Hematopoietic multipotent progenitor cell treated with erythropoietin and hydrocortisone succinate and interleukin-3 and kit ligand, for 15 days (in vitro differentiated cells): ENCODE measurements around the gene RNF144A.
"Not testable (repeated sequence)": the region's sequence is repeated elsewhere in the genome, so short reads cannot be mapped to it uniquely, and the experiment has no call there.

Source experiments
- DNase-seq: peaks from one replicate; pipeline ENCODE4 v3.0.0-alpha.2; 2015; ENCODE audit warnings: low spot score

RNF144A gene

DNA sequence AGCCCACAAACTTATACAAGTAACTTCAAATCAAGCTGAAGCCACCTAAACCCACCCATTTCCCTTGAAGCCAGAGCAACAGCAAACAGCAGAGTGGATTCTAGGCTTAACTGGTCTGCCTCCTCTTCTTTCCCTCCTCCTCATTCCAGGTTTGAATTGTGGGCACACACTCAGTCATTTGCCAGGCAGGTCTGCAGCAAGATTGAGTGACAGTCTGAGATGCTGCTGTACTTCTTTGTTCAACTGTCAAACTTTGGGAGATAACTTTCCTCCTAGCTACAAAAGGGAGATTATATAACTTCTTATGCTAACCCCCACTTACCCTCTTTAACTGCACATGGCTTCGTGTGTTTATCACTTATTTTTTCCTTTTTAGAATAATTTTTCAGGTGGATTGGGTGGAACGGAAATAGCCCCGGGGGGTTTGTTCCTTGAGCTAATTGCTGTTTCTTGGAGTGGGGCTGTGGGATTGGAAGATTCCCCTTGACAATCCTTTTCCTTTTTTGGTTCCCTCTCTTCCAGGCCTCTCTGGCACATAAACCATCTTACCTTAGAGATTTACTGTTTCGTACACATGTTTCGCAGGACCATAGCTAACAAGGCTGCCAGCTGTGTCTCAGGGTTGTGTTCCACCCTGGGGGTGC, 55.0 kb downstream of the RNF144A start:
- no peak for DNase-seq

GRCh38 chr2:6973895-6974545, 56.8 kb downstream of the RNF144A start:
- no peak for DNase-seq

GRCh38 chr2:6975988-6976387, 58.8 kb downstream of the RNF144A start:
- no peak for DNase-seq

- DNase-seq = no peak
These were observed 60.0 kb downstream of the RNF144A start for GRCh38 chr2:6977113-6977741.

GRCh38 chr2:6977786-6978185, 60.6 kb downstream of the RNF144A start:
- DNase-seq = no peak

DNA sequence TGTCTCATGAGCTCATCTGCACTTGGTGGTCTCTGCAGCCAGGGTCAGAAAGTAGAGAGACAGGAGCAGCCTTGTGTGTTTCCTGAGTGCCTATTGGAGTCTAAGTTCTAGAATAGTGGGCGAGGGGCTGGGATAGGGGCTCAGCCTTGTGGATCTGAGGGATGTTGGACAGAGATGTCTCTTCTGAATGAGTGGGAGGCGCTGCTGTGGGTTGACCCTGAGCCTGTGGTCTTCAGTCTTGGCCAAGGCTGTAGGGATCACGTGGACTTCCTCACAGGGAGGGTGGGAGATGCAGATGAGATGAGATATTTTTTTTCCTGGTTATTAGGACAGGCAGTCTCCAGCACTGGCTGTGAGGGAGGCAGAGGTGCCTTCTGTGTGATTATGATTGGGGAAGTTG, 61.8 kb downstream of the RNF144A start:
- DNase-seq = no peak

GRCh38 chr2:6982449-6982848, 65.2 kb downstream of the RNF144A start:
- no peak for DNase-seq

GRCh38 chr2:6982934-6983589, 65.8 kb downstream of the RNF144A start:
- DNase-seq = no peak

- no peak for DNase-seq
These were observed 69.2 kb downstream of the RNF144A start for GRCh38 chr2:6986301-6986911.

GRCh38 chr2:6986912-6987361, 69.7 kb downstream of the RNF144A start:
- no peak for DNase-seq

GRCh38 chr2:6990871-6991270, 73.7 kb downstream of the RNF144A start:
- no peak for DNase-seq

GRCh38 chr2:6992794-6993228, 75.6 kb downstream of the RNF144A start:
- DNase-seq = no peak

DNA sequence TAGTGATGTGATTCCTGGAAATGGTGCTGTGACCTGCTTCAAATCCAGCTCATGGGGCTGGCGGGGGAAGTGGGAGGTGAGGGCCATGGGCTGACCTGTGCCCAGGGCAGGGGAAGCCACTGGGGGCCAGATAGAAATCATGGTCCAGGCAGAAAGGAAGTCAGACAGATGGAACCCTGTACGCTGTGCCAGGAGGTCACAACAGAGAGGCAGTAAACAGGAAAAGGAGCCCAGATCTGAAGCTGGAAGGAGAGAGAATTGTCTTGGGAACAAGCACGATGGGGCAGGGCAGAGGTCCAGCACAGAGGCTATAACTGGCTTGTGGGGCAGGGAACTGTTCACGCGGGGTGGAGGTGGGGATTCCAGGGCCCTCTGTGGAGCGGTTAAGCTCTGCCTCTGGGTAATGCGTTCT, 76.0 kb downstream of the RNF144A start:
- no peak for DNase-seq

GRCh38 chr2:6993936-6994335, 76.7 kb downstream of the RNF144A start:
- DNase-seq = no peak

- no peak for DNase-seq
These were observed 77.4 kb downstream of the RNF144A start for GRCh38 chr2:6994536-6995128.

DNA sequence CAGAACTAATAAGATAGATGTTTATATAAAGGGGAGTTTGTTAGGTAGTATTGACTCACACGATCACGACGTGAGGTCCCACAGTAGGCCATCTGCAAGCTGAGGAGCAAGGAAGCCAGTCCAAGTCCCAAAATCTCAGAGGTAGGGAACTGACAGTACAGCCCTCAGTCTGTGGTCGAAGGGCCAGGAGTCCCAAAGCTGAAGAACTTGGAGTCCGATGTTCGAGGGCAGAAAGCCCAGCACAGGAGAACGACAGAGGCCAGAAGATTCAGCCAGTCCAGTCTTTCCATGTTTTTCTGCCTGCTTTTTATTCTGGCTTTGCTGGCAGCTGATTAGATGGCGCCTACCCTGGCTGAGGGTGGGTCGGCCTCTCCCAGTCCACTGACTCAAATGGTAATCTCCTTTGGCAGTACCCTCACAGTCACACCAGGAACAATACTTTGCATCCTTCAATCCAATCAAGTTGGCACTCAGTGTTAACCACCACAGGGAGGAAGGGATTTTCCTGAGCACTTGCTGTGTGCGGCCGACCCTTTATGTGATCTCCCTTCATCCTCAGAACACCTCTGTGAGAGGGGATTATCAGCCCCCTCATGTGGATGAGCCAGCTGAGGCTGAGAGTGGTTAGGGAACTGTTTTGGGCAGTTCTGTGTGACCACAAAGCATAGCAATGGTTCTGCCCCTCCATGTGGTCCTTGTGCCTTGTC, 78.3 kb downstream of the RNF144A start:
- DNase-seq = no peak

GRCh38 chr2:6999211-6999877, 82.1 kb downstream of the RNF144A start:
- no peak for DNase-seq

DNA sequence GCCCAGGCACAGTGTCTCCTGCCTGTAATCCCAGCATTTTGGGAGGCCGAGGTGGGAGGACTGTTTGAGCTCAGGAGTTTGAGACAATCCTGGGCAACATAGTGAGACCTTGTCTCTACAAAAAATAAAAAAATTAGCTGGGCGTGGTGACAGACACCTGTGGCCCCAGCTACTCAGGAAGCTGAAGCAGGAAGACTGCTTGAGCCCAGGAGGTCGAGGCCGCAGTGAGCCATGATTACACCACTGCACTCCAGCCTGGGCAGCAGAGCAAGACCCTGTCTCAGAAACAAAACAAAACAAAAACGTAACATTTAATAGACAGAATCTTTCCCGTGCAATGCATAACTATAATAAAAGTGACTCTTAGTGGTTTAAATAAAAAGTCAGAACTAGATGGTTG, 84.2 kb downstream of the RNF144A start:
- DNase-seq = not testable (repeated sequence)

DNA sequence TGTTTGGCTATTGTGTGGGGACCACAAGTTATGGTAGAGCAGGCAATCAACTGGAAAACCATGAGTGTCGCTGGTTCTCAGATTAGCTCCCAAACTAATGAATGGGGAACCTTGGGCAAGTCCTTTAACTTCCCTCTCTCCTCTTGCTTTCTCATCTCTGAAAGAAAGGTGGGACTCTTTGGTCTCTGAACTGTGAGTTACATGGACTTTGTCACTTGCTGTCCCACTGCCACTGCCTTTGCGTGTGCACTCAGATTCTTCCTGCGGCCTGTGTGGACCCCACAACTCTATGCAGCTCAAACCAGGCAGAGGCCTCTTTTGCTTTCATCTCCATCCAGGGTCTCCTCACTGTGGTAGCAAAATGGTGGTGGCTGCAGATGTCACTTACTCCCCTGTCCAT, 86.7 kb downstream of the RNF144A start:
- DNase-seq = no peak

DNA sequence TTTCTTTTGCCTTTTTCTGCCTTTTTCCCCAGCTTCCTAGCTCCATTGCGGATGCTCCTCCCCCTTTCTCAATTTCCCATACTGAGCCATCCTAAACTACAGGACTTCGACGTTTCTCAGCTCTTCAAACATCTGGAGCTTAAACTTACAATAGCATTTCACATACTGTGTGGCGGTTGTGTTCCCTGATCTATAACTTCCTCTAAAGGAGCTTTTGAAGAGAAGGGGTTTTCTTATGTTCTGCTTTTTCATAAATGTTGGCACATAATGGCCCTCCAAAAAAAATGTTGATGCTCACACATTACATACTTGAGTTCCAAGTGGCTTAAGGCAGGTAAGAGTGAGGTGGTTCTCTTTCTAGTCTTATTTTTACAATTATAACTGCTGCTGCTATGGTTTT, 87.4 kb downstream of the RNF144A start:
- DNase-seq = no peak

DNA sequence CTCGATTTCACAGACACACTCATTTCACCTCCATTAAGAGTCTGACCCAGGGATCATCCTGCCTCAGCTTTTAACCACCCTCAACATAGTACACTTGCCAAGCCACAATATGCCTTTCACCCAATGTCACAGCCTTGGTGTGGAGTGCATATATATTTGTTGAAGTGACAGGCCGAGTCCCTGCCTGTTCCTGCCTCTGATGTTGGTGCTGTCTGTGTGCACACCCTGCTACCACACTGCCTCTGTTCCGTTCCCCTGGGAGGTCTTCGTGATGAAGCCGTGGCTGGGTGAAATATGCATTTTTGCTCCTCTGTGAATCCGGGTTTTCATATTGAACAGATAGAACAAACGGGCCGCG, 90.3 kb downstream of the RNF144A start:
- DNase-seq = no peak
